GM18526 (cell line): Measurements from ENCODE around the gene ACSS1.

Experiments
- POLR2A ChIP-seq: IDR thresholded peaks from 3 replicates; pipeline ENCODE4 v1.6.1; 2011; ENCODE audit not compliant: insufficient read length; ENCODE audit errors: extremely low read depth

Gene ACSS1

GRCh38 chr20:24993337-24994185 is 64.4 kb downstream of the ACSS1 start:
- no peak for TF ChIP-seq POLR2A

GRCh38 chr20:24992487-24993205 is 65.3 kb downstream of the ACSS1 start, which contains the start of gene APMAP:
APMAP (minus strand) TSS chr20:24992751; CDS start chr20:24992688, 63 bp downstream.
- peak; percentile 96 for TF ChIP-seq POLR2A

- TF ChIP-seq POLR2A: no peak
Observed at GRCh38 chr20:24991897-24992486, 65.9 kb downstream of the ACSS1 start.

GRCh38 chr20:24990810-24991252 is 67.1 kb downstream of the ACSS1 start:
- no peak for TF ChIP-seq POLR2A

GRCh38 chr20:24989162-24989561 is 68.8 kb downstream of the ACSS1 start:
- no peak for TF ChIP-seq POLR2A

GRCh38 chr20:24987873-24988835 is 69.8 kb downstream of the ACSS1 start:
- no peak for TF ChIP-seq POLR2A

- no peak for TF ChIP-seq POLR2A
Observed at GRCh38 chr20:24987244-24987643, 70.7 kb downstream of the ACSS1 start.

- TF ChIP-seq POLR2A: no peak
Observed at GRCh38 chr20:24986436-24987015, 71.4 kb downstream of the ACSS1 start.

GRCh38 chr20:24985802-24986201 is 72.1 kb downstream of the ACSS1 start:
- no peak for TF ChIP-seq POLR2A

GRCh38 chr20:24984961-24985640 is 72.8 kb downstream of the ACSS1 start:
- TF ChIP-seq POLR2A: no peak

- TF ChIP-seq POLR2A: no peak
Observed at GRCh38 chr20:24983896-24984295, 74.0 kb downstream of the ACSS1 start.

- no peak for TF ChIP-seq POLR2A
Observed at GRCh38 chr20:24981790-24982189, 76.1 kb downstream of the ACSS1 start.

GRCh38 chr20:24981282-24981681 is 76.7 kb downstream of the ACSS1 start:
- no peak for TF ChIP-seq POLR2A
